H1 (cell line): Measurements from ENCODE around the gene NBEA. TPM values are rescaled to one million over a fixed set of nuclear protein-coding genes. Genes with fewer than 3 reads are reported as not detected.

Experiments used
- EP300 ChIP-seq, 2 experiments: IDR thresholded peaks; 1 replicate in 1 of 2; 2 replicates in 1 of 2; pipeline ENCODE4 v1.6.1; 2011 to 2012; ENCODE audit warnings: low read depth in 2 of 2, low read length in 2 of 2, mild to moderate bottlenecking in 2 of 2, borderline replicate concordance in 1 of 2, inconsistent platforms in 1 of 2, moderate library complexity in 1 of 2
- RBBP5 ChIP-seq: IDR thresholded peaks from 2 replicates; pipeline ENCODE4 v1.7.1; 2012; ENCODE audit warnings: low read depth, mild to moderate bottlenecking, inconsistent platforms, low read length, moderate library complexity, borderline replicate concordance
- SRF ChIP-seq: IDR thresholded peaks from 2 replicates; pipeline ENCODE4 v1.6.1; 2011; ENCODE audit warnings: mild to moderate bottlenecking, low read depth, low read length, moderate library complexity
- polyA plus RNA-seq, 7 experiments: library from polyadenylated mRNA; depleted of rRNA in 3 of 7; stranded (reverse) in 5 of 7; unstranded in 2 of 7; fragments of >200 nt in 5 of 7; fragments of 200-250 nt in 2 of 7; gene quantifications; 1 replicate in 5 of 7; 2 replicates in 1 of 7; 4 replicates in 1 of 7; pipeline versions ENCODE4 v1.2.1 to v1.2.3, GENCODE V29; 2011 to 2013; ENCODE audit warnings: missing spikeins in 2 of 7, mixed read lengths in 2 of 7
- total RNA-seq: library from RNA; stranded (reverse); fragmentation: NEBNext Ultra II Directional; extraction: Animal tissue kit (Norgen Biotek cat#: 25700); gene quantifications from 2 replicates; pipeline ENCODE4 v1.2.1, GENCODE V29; 2021

Gene NBEA
- total and polyA plus RNA-seq, 2 of the 8 experiments (the other 6 are each of a cell fraction or from before 2014, with no cell fraction given), result 14.2 to 21.5 TPM

GRCh38 chr13:35309706-35310105 is 367.6 kb downstream of the NBEA start (continued):
- no peak for TF ChIP-seq RBBP5
- no peak for TF ChIP-seq SRF
- no peak for TF ChIP-seq EP300 (IDR thresholded peaks at IDR 0.05; ENCODE audit: borderline replicate concordance in 1 of 2, low read depth in 2 of 2, low read length in 2 of 2)
- TF ChIP-seq, all 59 proteins: peak for 0
